H9 (cell line): ENCODE measurements around the gene YWHAH. TPM values are rescaled to one million over a fixed set of nuclear protein-coding genes. Genes with fewer than 3 reads are reported as not detected.

Experiments used
- DNase-seq: peaks from one replicate; pipeline ENCODE4 v3.0.0-alpha.2; 2017
- H2AFZ ChIP-seq: one replicate; pipeline ENCODE4 v1.6.1; 2013; ENCODE audit warnings: mild to moderate bottlenecking, low read length, control low read depth, moderate library complexity
- H2AK5ac ChIP-seq: 2 replicates; pipeline ENCODE4 v1.6.1; 2013; ENCODE audit warnings: low read length, control low read depth, mixed read lengths; ENCODE audit not compliant: insufficient read length
- H2BK120ac ChIP-seq: one replicate; pipeline ENCODE4 v1.6.1; 2013; ENCODE audit warnings: low read depth, mild to moderate bottlenecking, low read length, control low read depth, inconsistent platforms; ENCODE audit not compliant: poor library complexity, severe bottlenecking
- H2BK12ac ChIP-seq: 2 replicates; pipeline ENCODE4 v1.6.1; 2013; ENCODE audit warnings: low read length, control low read depth, mixed read lengths, low read depth; ENCODE audit not compliant: insufficient read length
- H2BK15ac ChIP-seq: 2 replicates; pipeline ENCODE4 v1.6.1; 2013; ENCODE audit warnings: low read depth, low read length, control low read depth
- H2BK20ac ChIP-seq: one replicate; pipeline ENCODE4 v1.6.1; 2013; ENCODE audit warnings: low read depth, mild to moderate bottlenecking, low read length, control low read depth, inconsistent platforms; ENCODE audit not compliant: poor library complexity, severe bottlenecking
- H2BK5ac ChIP-seq: 2 replicates; pipeline ENCODE4 v1.6.1; 2013; ENCODE audit warnings: low read length, control low read depth, mixed read lengths; ENCODE audit not compliant: insufficient read length
- H3K14ac ChIP-seq: 2 replicates; pipeline ENCODE4 v1.6.1; 2013; ENCODE audit warnings: low read length, control low read depth; ENCODE audit not compliant: insufficient read depth
- H3K18ac ChIP-seq: 2 replicates; pipeline ENCODE4 v1.6.1; 2013; ENCODE audit warnings: low read depth, mild to moderate bottlenecking, mixed read lengths, low read length, control low read depth; ENCODE audit not compliant: insufficient read length
- H3K23ac ChIP-seq: 2 replicates; pipeline ENCODE4 v1.6.1; 2013; ENCODE audit warnings: low read length, control low read depth, mixed read lengths, low read depth; ENCODE audit not compliant: insufficient read length
- H3K23me2 ChIP-seq: 2 replicates; pipeline ENCODE4 v1.6.1; 2013; ENCODE audit warnings: low read depth, mild to moderate bottlenecking, mixed read lengths, low read length, control low read depth; ENCODE audit not compliant: insufficient read length, poor library complexity, severe bottlenecking
- H3K27ac ChIP-seq: 2 replicates; pipeline ENCODE4 v1.5.1; 2013; ENCODE audit warnings: low read length, control low read depth, mixed read lengths, low read depth; ENCODE audit not compliant: insufficient read length
- H3K27me3 ChIP-seq: 2 replicates; pipeline ENCODE4 v1.6.1; 2013; ENCODE audit warnings: low read length, control low read depth, inconsistent platforms; ENCODE audit not compliant: insufficient read depth
- H3K4ac ChIP-seq: 2 replicates; pipeline ENCODE4 v1.6.1; 2013; ENCODE audit warnings: low read depth, mild to moderate bottlenecking, control low read depth, inconsistent platforms, low read length, moderate library complexity
- H3K4me1 ChIP-seq: 2 replicates; pipeline ENCODE4 v1.6.1; 2013; ENCODE audit warnings: low read length, control low read depth, inconsistent platforms; ENCODE audit not compliant: insufficient read depth
- H3K4me2 ChIP-seq: 2 replicates; pipeline ENCODE4 v1.6.1; 2013; ENCODE audit warnings: low read length, control low read depth, mixed read lengths; ENCODE audit not compliant: insufficient read length, insufficient read depth
- H3K56ac ChIP-seq: 2 replicates; pipeline ENCODE4 v1.6.1; 2013; ENCODE audit warnings: low read depth, mild to moderate bottlenecking, mixed read lengths, low read length, control low read depth; ENCODE audit not compliant: insufficient read length
- H3K79me1 ChIP-seq: 2 replicates; pipeline ENCODE4 v1.6.1; 2013; ENCODE audit warnings: low read depth, mild to moderate bottlenecking, moderate library complexity, low read length, control low read depth, inconsistent platforms; ENCODE audit not compliant: insufficient read depth, poor library complexity, severe bottlenecking
- H3K79me2 ChIP-seq: 2 replicates; pipeline ENCODE4 v1.6.1; 2013; ENCODE audit warnings: low read length, control low read depth, inconsistent platforms; ENCODE audit not compliant: insufficient read depth
- H3K9ac ChIP-seq: 2 replicates; pipeline ENCODE4 v1.6.1; 2013; ENCODE audit warnings: low read length, control low read depth, mixed read lengths; ENCODE audit not compliant: insufficient read length; ENCODE audit errors: extremely low read depth
- H3K9me3 ChIP-seq: one replicate; pipeline ENCODE4 v1.6.1; 2013; ENCODE audit warnings: low read depth, low read length, inconsistent platforms; ENCODE audit not compliant: control insufficient read depth
- H3T11ph ChIP-seq: one replicate; pipeline ENCODE4 v1.6.1; 2013; ENCODE audit warnings: mild to moderate bottlenecking, low read length, control low read depth, inconsistent platforms
- H4K20me1 ChIP-seq: one replicate; pipeline ENCODE4 v1.6.1; 2013; ENCODE audit not compliant: control insufficient read depth, insufficient read length, insufficient read depth
- H4K5ac ChIP-seq: 2 replicates; pipeline ENCODE4 v1.6.1; 2013; ENCODE audit warnings: low read depth, mild to moderate bottlenecking, mixed read lengths, low read length, control low read depth; ENCODE audit not compliant: insufficient read length
- H4K8ac ChIP-seq: replicated peaks from 2 replicates; pipeline ENCODE4 v1.6.1; 2013; ENCODE audit warnings: low read length, control low read depth, mixed read lengths, low read depth; ENCODE audit not compliant: insufficient read length
- H4K91ac ChIP-seq: 2 replicates; pipeline ENCODE4 v1.6.1; 2013; ENCODE audit warnings: low read depth, mild to moderate bottlenecking, moderate library complexity, mixed read lengths, low read length, control low read depth; ENCODE audit not compliant: insufficient read length
- H3K27ac Mint-ChIP-seq, 3 experiments: 2 replicates in 2 of 3; 3 replicates in 1 of 3; pipeline ENCODE4 v1.8.0; 2020 to 2021; ENCODE audit warnings: mixed read lengths in 3 of 3, mild to moderate bottlenecking in 1 of 3, moderate library complexity in 1 of 3
- H3K27me3 Mint-ChIP-seq: 2 replicates; pipeline ENCODE4 v1.8.0; 2021; ENCODE audit warnings: low read depth, mild to moderate bottlenecking, moderate library complexity, mixed read lengths
- H3K36me3 Mint-ChIP-seq, 3 experiments: 2 replicates in 2 of 3; 3 replicates in 1 of 3; pipeline ENCODE4 v1.8.0; 2020 to 2021; ENCODE audit warnings: low read depth in 3 of 3, mixed read lengths in 3 of 3; ENCODE audit not compliant: insufficient read depth in 1 of 3
- H3K4me1 Mint-ChIP-seq, 2 experiments: 2 replicates each; pipeline ENCODE4 v1.8.0; 2020; ENCODE audit warnings: mixed read lengths in 2 of 2
- H3K4me3 Mint-ChIP-seq, 2 experiments: 2 replicates in 1 of 2; 3 replicates in 1 of 2; pipeline ENCODE4 v1.8.0; 2020 to 2021; ENCODE audit warnings: mild to moderate bottlenecking in 2 of 2, mixed read lengths in 2 of 2, moderate library complexity in 1 of 2
- H3K9me3 Mint-ChIP-seq, 2 experiments: 2 replicates in 1 of 2; 3 replicates in 1 of 2; pipeline ENCODE4 v1.8.0; 2020; ENCODE audit warnings: mild to moderate bottlenecking in 2 of 2, mixed read lengths in 2 of 2, moderate library complexity in 1 of 2
- CTCF ChIP-seq: fragments of 200-600 bp; sonication (generic); conservative IDR thresholded peaks from 3 replicates; pipeline ENCODE4 v1.8.0; 2021; ENCODE audit warnings: antibody characterized with exemption, mild to moderate bottlenecking
- WGBS: extraction: QIAGEN DNeasy Blood & Tissue Kit; methylation state at CpG from one replicate; pipeline ENCODE4 v1.1.7; 2013; ENCODE audit warnings: missing lambda C conversion rate, low lambda C conversion rate, mixed read lengths; ENCODE audit not compliant: insufficient read length; ENCODE audit errors: extremely low coverage; 5-methylcytosine and 5-hydroxymethylcytosine counted together
- total RNA-seq: library from RNA; stranded (reverse); gene quantifications from 2 replicates; pipeline ENCODE4 v1.2.1, GENCODE V29; 2021

YWHAH gene
- total RNA-seq, 1 experiment from 2014 or later, result 250 TPM

- no peak overlapping the region for H2AFZ ChIP-seq
- H3K4me2 ChIP-seq, result no peak overlapping the region
- no peak overlapping the region for H4K91ac ChIP-seq
- Mint-ChIP-seq H3K9me3 (no peaks in the 10 kb centered on the region), H3K36me3 (no peaks in the 10 kb centered on the region), H3K4me1 (no peaks in the 10 kb centered on the region), H3K4me3 (no peak overlapping the region), H3K27ac (no peak overlapping the region), H3K27me3 (peaks cover 40% of the 10 kb centered on the region)
- H3K14ac ChIP-seq, result no peak overlapping the region
- H3K27me3 ChIP-seq, result no peaks in the 10 kb centered on the region
- no peaks in the 10 kb centered on the region for H3K79me2 ChIP-seq
- no peaks in the 10 kb centered on the region for H3K9me3 ChIP-seq
- H3K4ac ChIP-seq, result no peak overlapping the region
- WGBS, result no CpG with 5 or more reads among the region's 1 CpG
- no peak overlapping the region for H2BK20ac ChIP-seq
- no peak overlapping the region for H4K5ac ChIP-seq
- H3K18ac ChIP-seq, result no peak overlapping the region
- no peak overlapping the region for H2BK12ac ChIP-seq
- no peaks in the 10 kb centered on the region for H3K23me2 ChIP-seq
- H3K27ac ChIP-seq, result no peak overlapping the region
- TF ChIP-seq CTCF, result no peak
- no peak for DNase-seq
- no peak overlapping the region for H3K56ac ChIP-seq
- no peak overlapping the region for H2BK120ac ChIP-seq
- H2BK5ac ChIP-seq, result no peak overlapping the region
- no peaks in the 10 kb centered on the region for H4K20me1 ChIP-seq
- no peaks in the 10 kb centered on the region for H3K79me1 ChIP-seq
- no peak overlapping the region for H2AK5ac ChIP-seq
- no peak overlapping the region for H4K8ac ChIP-seq
- no peak overlapping the region for H3T11ph ChIP-seq
- H3K4me1 ChIP-seq, result no peaks in the 10 kb centered on the region
- no peak overlapping the region for H3K23ac ChIP-seq
- H2BK15ac ChIP-seq, result no peak overlapping the region
- H3K9ac ChIP-seq, result no peak overlapping the region
Measured at GRCh38 chr22:31987218-31987617, 42.9 kb downstream of the YWHAH start.
